ENCODE measurements around the gene CORO2B.

Gene CORO2B

DNA sequence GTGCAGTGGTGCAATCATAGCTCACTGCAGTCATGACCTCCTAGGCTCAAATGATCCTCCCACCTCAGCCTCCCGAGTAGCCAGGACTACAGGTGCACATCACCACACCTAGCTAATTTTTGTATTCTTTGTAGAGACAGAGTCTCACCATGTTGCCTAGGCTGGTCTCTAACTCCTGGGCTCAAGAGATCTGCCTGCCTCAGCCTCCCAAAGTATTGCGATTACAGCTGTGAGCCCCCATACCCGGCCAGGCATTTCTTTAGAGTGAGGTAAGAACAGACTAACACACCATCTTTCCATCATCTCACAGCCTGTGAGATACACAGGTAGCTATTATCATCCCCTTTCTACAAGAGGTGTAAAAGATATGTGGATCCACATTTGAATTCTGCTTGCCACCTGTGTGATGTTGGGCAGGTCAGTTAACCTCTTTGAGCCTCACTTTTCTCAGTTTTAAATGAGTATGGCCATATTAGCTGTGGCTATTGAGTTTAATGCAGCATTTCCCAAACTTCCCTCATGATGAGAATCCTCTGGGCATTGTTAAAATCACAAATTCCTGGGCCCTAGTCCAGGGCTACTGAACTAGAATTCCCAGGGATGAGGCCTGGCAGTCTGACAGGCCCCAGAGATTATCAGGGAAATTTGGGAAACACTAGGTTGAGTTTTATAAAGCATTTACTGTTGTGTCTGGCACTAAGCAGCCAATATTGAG is 195.9 kb downstream of the CORO2B start:
- DNase-seq (ENCODE audit: low read depth) = no peak

DNA sequence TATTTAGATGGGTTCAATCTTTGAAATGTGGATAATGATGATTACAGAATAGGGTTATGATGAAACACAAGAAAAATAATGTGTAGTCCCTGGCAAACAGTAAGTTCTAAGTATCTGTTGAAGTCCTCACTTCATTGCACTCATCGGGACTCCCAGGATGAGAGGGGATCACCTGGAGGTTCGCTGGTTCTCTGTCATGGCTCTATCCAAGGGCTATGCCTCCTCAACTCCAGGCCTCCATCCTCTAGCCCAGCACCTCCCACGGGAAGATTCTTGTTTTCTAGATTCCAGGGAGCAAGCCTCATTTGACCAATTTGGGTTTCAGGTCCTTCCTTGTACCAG is 196.4 kb downstream of the CORO2B start:
- no peak for DNase-seq (ENCODE audit: low read depth)

DNA sequence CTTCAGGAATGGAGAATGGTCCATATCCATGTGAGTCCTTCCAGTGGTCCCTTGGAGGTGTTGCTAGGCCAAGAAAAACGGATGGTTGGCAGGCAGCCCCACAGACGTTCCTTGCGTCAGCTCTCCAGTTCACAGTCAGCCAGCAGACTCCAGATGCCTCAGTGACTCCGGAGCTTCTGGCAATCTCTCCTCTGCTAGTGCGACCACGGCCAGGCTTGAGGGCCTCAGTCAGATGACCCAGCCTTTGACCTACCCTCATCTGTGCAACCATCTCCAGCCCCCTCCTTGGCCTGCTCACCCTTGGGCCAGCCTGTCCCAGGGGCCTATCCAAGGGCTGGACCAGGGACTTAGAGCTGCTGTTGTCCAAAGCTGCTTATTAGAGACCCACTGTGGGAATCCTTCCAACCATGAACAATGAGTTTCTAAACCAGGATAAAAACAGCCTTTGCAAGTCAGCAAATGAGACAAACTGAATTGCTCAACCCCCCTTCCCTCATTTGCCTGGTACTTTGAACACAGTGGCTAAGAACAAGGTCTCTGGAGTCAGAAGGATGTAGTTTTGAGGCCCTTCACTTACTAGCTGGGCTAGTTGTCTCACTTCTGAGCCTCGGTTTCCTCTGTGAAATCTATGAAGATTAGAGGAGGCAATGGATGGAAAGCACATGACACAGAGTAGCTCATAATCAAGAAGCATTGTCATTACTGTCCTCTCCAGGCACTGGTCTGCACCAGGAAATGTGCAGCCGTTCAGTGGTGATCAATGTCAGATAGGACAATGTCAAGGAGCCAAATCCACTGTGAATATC is 197.1 kb downstream of the CORO2B start:
- DNase-seq (ENCODE audit: low read depth) = no peak

DNA sequence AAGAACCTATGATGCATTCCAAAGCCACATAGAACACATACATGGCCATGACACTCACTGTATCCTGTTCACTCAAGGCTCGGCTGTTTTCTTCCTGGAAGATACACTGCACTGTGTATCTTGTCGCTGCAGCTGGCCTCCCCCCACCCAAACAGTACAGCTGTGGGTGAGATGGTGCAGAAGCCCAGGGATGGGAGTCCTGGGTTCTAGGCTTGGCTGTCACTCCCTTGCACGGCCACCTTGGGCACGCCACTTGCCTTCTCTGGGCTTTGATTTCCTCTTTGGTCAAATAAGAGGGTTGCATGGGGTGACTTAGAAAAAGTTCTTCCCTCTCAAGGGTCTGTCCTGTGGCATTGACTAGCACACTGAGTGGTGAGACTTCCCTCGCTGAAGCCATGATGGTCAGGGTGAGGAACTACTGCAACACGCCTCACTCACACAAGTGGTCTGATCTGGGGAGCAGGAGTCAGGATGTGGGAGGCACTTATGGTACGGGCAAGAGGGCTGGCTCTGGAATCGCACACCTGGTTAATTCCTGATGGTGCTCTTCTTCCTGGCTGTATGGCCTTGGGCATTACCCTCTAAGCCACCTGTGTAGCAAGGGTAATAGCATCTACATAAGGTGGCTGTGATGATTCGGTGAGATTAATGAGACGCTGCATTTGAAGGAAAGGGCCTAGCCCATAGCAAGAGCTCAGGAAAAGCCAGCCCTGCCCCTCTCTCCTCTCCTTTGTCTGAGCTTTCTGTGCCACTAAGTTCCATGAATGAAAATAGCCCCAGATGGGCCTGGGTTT is 197.9 kb downstream of the CORO2B start:
- no peak for DNase-seq (ENCODE audit: low read depth)

Measured in CMK (cell line).